ENCODE results near the gene MYH10. TPM values are rescaled to one million over a fixed set of nuclear protein-coding genes. Genes with fewer than 3 reads are reported as not detected.

MYH10 gene
- total RNA-seq, 3 donors from 2014 or later: 2.2 to 3.2 (median 2.9) TPM

GRCh38 chr17:8659758-8660410 lies 29.4 kb upstream of the MYH10 start:
- Mint-ChIP-seq H3K4me3 (no peak overlapping the region), H3K36me3 (ENCODE audit: insufficient read depth) (peaks cover 4% of the 10 kb centered on the region), H3K27me3 (ENCODE audit: low read depth) (peaks cover 14% of the 10 kb centered on the region)

GRCh38 chr17:8658810-8659209 lies 28.3 kb upstream of the MYH10 start:
- Mint-ChIP-seq H3K4me1 (ENCODE audit: low read depth) (no peaks in the 10 kb centered on the region), H3K9me3 (peaks cover 5% of the 10 kb centered on the region), H3K36me3 (ENCODE audit: insufficient read depth) (peaks cover 4% of the 10 kb centered on the region), H3K4me3 (no peak overlapping the region), H3K27me3 (ENCODE audit: low read depth) (peaks cover 16% of the 10 kb centered on the region)
- no peak for ATAC-seq
- DNase-seq: no peak

More at GRCh38 chr17:8659758-8660410, 29.4 kb upstream of the MYH10 start:
- ATAC-seq (no peak), DNase-seq (no peak)
- H3K9me3 Mint-ChIP-seq: peaks cover 5% of the 10 kb centered on the region
- H3K4me1 Mint-ChIP-seq (ENCODE audit: low read depth): no peaks in the 10 kb centered on the region

GRCh38 chr17:8656693-8657092 lies 26.2 kb upstream of the MYH10 start:
- H3K27me3 Mint-ChIP-seq (ENCODE audit: low read depth): peaks cover 12% of the 10 kb centered on the region
- DNase-seq: no peak
- H3K9me3 Mint-ChIP-seq: peaks cover 5% of the 10 kb centered on the region
- no peak overlapping the region for H3K4me3 Mint-ChIP-seq
- ATAC-seq: no peak
- no peaks in the 10 kb centered on the region for H3K4me1 Mint-ChIP-seq (ENCODE audit: low read depth)
- peaks cover 4% of the 10 kb centered on the region for H3K36me3 Mint-ChIP-seq (ENCODE audit: insufficient read depth)

GRCh38 chr17:8654822-8655221 lies 24.3 kb upstream of the MYH10 start:
- ATAC-seq (no peak), DNase-seq (no peak)
- Mint-ChIP-seq H3K36me3 (ENCODE audit: insufficient read depth) (peaks cover 4% of the 10 kb centered on the region), H3K27me3 (ENCODE audit: low read depth) (peaks cover 18% of the 10 kb centered on the region), H3K9me3 (peaks cover 5% of the 10 kb centered on the region), H3K4me1 (ENCODE audit: low read depth) (no peaks in the 10 kb centered on the region), H3K4me3 (no peak overlapping the region)

GRCh38 chr17:8651013-8651412 lies 20.5 kb upstream of the MYH10 start:
- H3K4me1 Mint-ChIP-seq (ENCODE audit: low read depth): no peaks in the 10 kb centered on the region
- H3K4me3 Mint-ChIP-seq: no peak overlapping the region
- H3K9me3 Mint-ChIP-seq: no peaks in the 10 kb centered on the region
- no peak for ATAC-seq
- no peak for DNase-seq
- H3K36me3 Mint-ChIP-seq (ENCODE audit: insufficient read depth): no peaks in the 10 kb centered on the region
- peaks cover 25% of the 10 kb centered on the region for H3K27me3 Mint-ChIP-seq (ENCODE audit: low read depth)

GRCh38 chr17:8650119-8650499 lies 19.6 kb upstream of the MYH10 start:
- no peak for ATAC-seq

GRCh38 chr17:8649157-8650118 lies 18.9 kb upstream of the MYH10 start:
- DNase-seq (no peak), ATAC-seq (no peak)
- Mint-ChIP-seq H3K9me3 (no peaks in the 10 kb centered on the region), H3K4me1 (ENCODE audit: low read depth) (no peaks in the 10 kb centered on the region), H3K4me3 (no peak overlapping the region), H3K27me3 (ENCODE audit: low read depth) (peaks cover 25% of the 10 kb centered on the region), H3K36me3 (ENCODE audit: insufficient read depth) (no peaks in the 10 kb centered on the region)

More at GRCh38 chr17:8650119-8650499, 19.6 kb upstream of the MYH10 start:
- no peaks in the 10 kb centered on the region for H3K36me3 Mint-ChIP-seq (ENCODE audit: insufficient read depth)
- no peak for DNase-seq
- H3K4me1 Mint-ChIP-seq (ENCODE audit: low read depth): no peaks in the 10 kb centered on the region
- no peak overlapping the region for H3K4me3 Mint-ChIP-seq
- H3K9me3 Mint-ChIP-seq: no peaks in the 10 kb centered on the region
- H3K27me3 Mint-ChIP-seq (ENCODE audit: low read depth): peaks cover 25% of the 10 kb centered on the region

GRCh38 chr17:8647956-8648355 lies 17.4 kb upstream of the MYH10 start:
- Mint-ChIP-seq H3K9me3 (no peaks in the 10 kb centered on the region), H3K4me1 (ENCODE audit: low read depth) (no peaks in the 10 kb centered on the region), H3K27me3 (ENCODE audit: low read depth) (peaks cover 29% of the 10 kb centered on the region), H3K4me3 (no peak overlapping the region), H3K36me3 (ENCODE audit: insufficient read depth) (no peaks in the 10 kb centered on the region)
- DNase-seq (no peak), ATAC-seq (no peak)

GRCh38 chr17:8647202-8647601 lies 16.7 kb upstream of the MYH10 start:
- H3K27me3 Mint-ChIP-seq (ENCODE audit: low read depth): peaks cover 29% of the 10 kb centered on the region
- ATAC-seq (no peak), DNase-seq (no peak)
- H3K4me1 Mint-ChIP-seq (ENCODE audit: low read depth): no peaks in the 10 kb centered on the region
- H3K4me3 Mint-ChIP-seq: no peak overlapping the region
- no peaks in the 10 kb centered on the region for H3K9me3 Mint-ChIP-seq
- no peaks in the 10 kb centered on the region for H3K36me3 Mint-ChIP-seq (ENCODE audit: insufficient read depth)

- no peak for ATAC-seq
- no peaks in the 10 kb centered on the region for H3K36me3 Mint-ChIP-seq (ENCODE audit: insufficient read depth)
- peaks cover 20% of the 10 kb centered on the region for H3K27me3 Mint-ChIP-seq (ENCODE audit: low read depth)
- DNase-seq: no peak
- no peak overlapping the region for H3K4me3 Mint-ChIP-seq
- H3K4me1 Mint-ChIP-seq (ENCODE audit: low read depth): no peaks in the 10 kb centered on the region
- H3K9me3 Mint-ChIP-seq: no peaks in the 10 kb centered on the region
These were observed 14.0 kb upstream of the MYH10 start for GRCh38 chr17:8644507-8644902.

GRCh38 chr17:8643855-8644506 lies 13.5 kb upstream of the MYH10 start:
- no peaks in the 10 kb centered on the region for H3K36me3 Mint-ChIP-seq (ENCODE audit: insufficient read depth)
- H3K9me3 Mint-ChIP-seq: no peaks in the 10 kb centered on the region
- ATAC-seq (no peak), DNase-seq (no peak)
- no peaks in the 10 kb centered on the region for H3K4me1 Mint-ChIP-seq (ENCODE audit: low read depth)
- H3K4me3 Mint-ChIP-seq: no peak overlapping the region
- H3K27me3 Mint-ChIP-seq (ENCODE audit: low read depth): peaks cover 16% of the 10 kb centered on the region

- Mint-ChIP-seq H3K27me3 (ENCODE audit: low read depth) (peaks cover 21% of the 10 kb centered on the region), H3K4me1 (ENCODE audit: low read depth) (no peaks in the 10 kb centered on the region)
- ATAC-seq: no peak
These were observed 9.2 kb upstream of the MYH10 start for GRCh38 chr17:8639709-8640108.

GRCh38 chr17:8632061-8632460 lies 1.5 kb upstream of the MYH10 start:
- Mint-ChIP-seq H3K27me3 (ENCODE audit: low read depth) (peaks cover 64% of the 10 kb centered on the region), H3K4me1 (ENCODE audit: low read depth) (peaks cover 15% of the 10 kb centered on the region), H3K4me3 (no peak overlapping the region), H3K36me3 (ENCODE audit: insufficient read depth) (no peaks in the 10 kb centered on the region), H3K9me3 (no peaks in the 10 kb centered on the region)
- no peak for ATAC-seq
- no peak for DNase-seq

More at GRCh38 chr17:8639709-8640108, 9.2 kb upstream of the MYH10 start:
- Mint-ChIP-seq H3K4me3 (no peak overlapping the region), H3K9me3 (no peaks in the 10 kb centered on the region), H3K36me3 (ENCODE audit: insufficient read depth) (no peaks in the 10 kb centered on the region)
- no peak for DNase-seq

- ATAC-seq: no peak
- H3K27me3 Mint-ChIP-seq (ENCODE audit: low read depth): peaks cover 61% of the 10 kb centered on the region
- H3K4me1 Mint-ChIP-seq (ENCODE audit: low read depth): peaks cover 15% of the 10 kb centered on the region
- peak overlapping the region; percentile 75 for H3K4me3 Mint-ChIP-seq
- DNase-seq: no peak
- H3K9me3 Mint-ChIP-seq: no peaks in the 10 kb centered on the region
- no peaks in the 10 kb centered on the region for H3K36me3 Mint-ChIP-seq (ENCODE audit: insufficient read depth)
These were observed 991 bp upstream of the MYH10 start for GRCh38 chr17:8631554-8631877.

All from activated T-cell treated with anti-CD3 and anti-CD28 coated beads, Interleukin-2, amount 50 U/mL, for 4 hours (primary cell).